ENCODE data around the gene KXD1. TPM values are rescaled to one million over a fixed set of nuclear protein-coding genes. Genes with fewer than 3 reads are reported as not detected.

KXD1 gene
- total and polyA plus RNA-seq, 10 of the 15 experiments (the other 5 are each of a cell fraction or from before 2014, with no cell fraction given) = 27.5 to 209 (median 129) TPM

DNA sequence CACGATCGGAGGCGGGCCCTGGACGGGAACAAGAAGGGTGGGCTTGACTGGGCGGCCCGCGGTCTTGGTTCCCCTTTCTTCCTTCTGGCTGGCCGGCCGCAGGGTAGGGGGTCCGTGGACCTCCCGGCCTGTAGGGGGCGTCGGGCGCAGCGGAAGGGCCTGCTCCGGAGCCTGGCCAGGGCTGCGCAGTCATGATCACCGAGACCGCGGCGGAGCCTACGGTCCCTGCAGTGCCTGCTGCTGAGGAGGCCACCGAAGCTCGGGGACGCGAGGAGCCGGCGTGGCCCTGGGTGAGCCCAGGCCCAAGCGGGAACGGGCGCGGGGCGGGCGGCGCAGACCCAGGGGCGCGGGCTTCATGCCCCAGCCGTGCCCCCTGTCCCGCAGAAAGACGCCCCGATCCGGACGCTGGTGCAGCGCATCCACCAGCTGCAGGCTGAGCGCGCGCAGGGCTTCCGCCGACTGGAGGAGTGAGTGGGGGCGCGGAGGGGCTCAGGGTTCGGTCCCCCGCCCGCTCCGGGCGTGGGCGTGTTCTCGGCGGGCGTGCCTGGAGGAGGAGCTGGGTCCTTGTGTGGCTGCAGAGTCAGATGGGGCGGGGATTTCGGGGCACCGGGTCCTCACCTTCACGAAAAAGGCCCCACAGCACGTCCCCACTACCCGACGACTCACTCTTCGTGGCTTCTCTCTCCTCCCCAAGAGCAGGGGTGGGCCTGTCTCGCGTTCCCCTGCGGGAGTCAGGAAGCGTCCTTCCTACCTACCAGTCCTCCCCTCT, 31.1 kb downstream of the KXD1 start, which contains the start of gene REX1BD:
Gene REX1BD (plus strand): TSS at position 188 of the 769 bp plus-strand sequence. CDS start 4 bp downstream, at position 192.
- peak within 1 kb of the TSS; percentile 72 for H3K27ac ChIP-seq (ENCODE audit: control insufficient read depth, insufficient read depth)
- peak; percentile 92 for ATAC-seq
- H4K20me1 ChIP-seq (ENCODE audit: control insufficient read depth, insufficient read depth) = no peaks in the 10 kb centered on the region; the same call in 1 of the 2 replicates
- H3K4me1 ChIP-seq (ENCODE audit: control insufficient read depth, insufficient read depth, low read length) = peaks cover 32% of the 10 kb centered on the region
- peak within 1 kb of the TSS; percentile 98 for H3K4me2 ChIP-seq (ENCODE audit: control insufficient read depth, insufficient read depth)
- peak; percentile 54 for DNase-seq (ENCODE audit: low read depth, low spot score)
- peak within 1 kb of the TSS; percentile 66 for H3K9ac ChIP-seq (ENCODE audit: control insufficient read depth, insufficient read depth, low read length)
- intact Hi-C loops (cut with micrococcal nuclease; ENCODE audit: unreplicated experiment) = loop anchor here (2.0 to 5.0 kb wide), 4 partner anchors 46 to 259 kb away; partner anchors contain the start of genes ELL and FKBP8
- peak; percentile 77 for FAIRE-seq
- ChIA-PET SMC1A (ENCODE audit: uncharacterized antibody, unreplicated experiment) (interaction anchor here (0.7 to 5.2 kb wide), 13 partner anchors 13 to 260 kb away, joined by 3 to 44 read pairs (median 4); partner anchors contain the start of genes ELL, FKBP8, KXD1 and UBA52), CTCF (interaction anchor here (0.6 to 6.0 kb wide), 26 partner anchors 8 to 398 kb away, joined by 3 to 64 read pairs (median 4); partner anchors contain the start of genes ELL, FKBP8, KXD1 and UBA52), RAD21 (ENCODE audit: unreplicated experiment) (interaction anchor here (1.2 to 4.8 kb wide), 6 partner anchors 30 to 138 kb away, joined by 3 to 35 read pairs (median 12); partner anchors contain the start of genes ELL, FKBP8 and KXD1), POLR2A (interaction anchor here (0.6 to 6.0 kb wide), 7 partner anchors 16 to 194 kb away, joined by 3 to 43 read pairs (median 21); partner anchors contain the start of genes ELL, FKBP8, KXD1 and UBA52)
- H3K36me3 ChIP-seq (ENCODE audit: control insufficient read depth in 2 of 2, insufficient read depth in 2 of 2, low read length in 1 of 2) = peaks cover 0 to 3% of the 10 kb centered on the region in 2 experiments; a peak in 1 of 4 replicates
- no TSS peak for BruUV-seq (replicated peaks)
- H3K4me3 ChIP-seq = peak within 1 kb of the TSS; percentile 70
- WGBS (ENCODE audit: insufficient coverage, insufficient replicate concordance, low lambda C conversion rate, missing lambda C conversion rate) = 1% methylated on average over 72 of the region's 72 CpGs
- H3K9me3 ChIP-seq (replicated peaks; ENCODE audit: control insufficient read depth, insufficient read depth, low read length) = no peaks in the 10 kb centered on the region
- peak within 1 kb of the TSS; percentile 72 for H2AFZ ChIP-seq (ENCODE audit: control insufficient read depth, low read depth, low read length)
- peaks cover 0 to 2% of the 10 kb centered on the region in 2 experiments; a peak in 1 of 4 replicates for H3K27me3 ChIP-seq (replicated peaks in 1 of 2; ENCODE audit: control insufficient read depth in 2 of 2, insufficient read depth in 2 of 2, low read length in 1 of 2)
- in situ Hi-C loops (cut with MboI) = no loop called here
- H3K79me2 ChIP-seq (ENCODE audit: control insufficient read depth, insufficient read depth, low read length) = peaks cover 4% of the 10 kb centered on the region; the same call in 1 of the 2 replicates
- TF ChIP-seq, protein P1, sequence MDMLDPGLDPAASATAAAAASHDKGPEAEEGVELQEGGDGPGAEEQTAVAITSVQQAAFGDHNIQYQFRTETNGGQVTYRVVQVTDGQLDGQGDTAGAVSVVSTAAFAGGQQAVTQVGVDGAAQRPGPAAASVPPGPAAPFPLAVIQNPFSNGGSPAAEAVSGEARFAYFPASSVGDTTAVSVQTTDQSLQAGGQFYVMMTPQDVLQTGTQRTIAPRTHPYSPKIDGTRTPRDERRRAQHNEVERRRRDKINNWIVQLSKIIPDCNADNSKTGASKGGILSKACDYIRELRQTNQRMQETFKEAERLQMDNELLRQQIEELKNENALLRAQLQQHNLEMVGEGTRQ (IDR thresholded peaks at IDR 0.05; ENCODE audit: borderline replicate concordance, low read depth, low read length) = no peak
- TF ChIP-seq, protein P2, sequence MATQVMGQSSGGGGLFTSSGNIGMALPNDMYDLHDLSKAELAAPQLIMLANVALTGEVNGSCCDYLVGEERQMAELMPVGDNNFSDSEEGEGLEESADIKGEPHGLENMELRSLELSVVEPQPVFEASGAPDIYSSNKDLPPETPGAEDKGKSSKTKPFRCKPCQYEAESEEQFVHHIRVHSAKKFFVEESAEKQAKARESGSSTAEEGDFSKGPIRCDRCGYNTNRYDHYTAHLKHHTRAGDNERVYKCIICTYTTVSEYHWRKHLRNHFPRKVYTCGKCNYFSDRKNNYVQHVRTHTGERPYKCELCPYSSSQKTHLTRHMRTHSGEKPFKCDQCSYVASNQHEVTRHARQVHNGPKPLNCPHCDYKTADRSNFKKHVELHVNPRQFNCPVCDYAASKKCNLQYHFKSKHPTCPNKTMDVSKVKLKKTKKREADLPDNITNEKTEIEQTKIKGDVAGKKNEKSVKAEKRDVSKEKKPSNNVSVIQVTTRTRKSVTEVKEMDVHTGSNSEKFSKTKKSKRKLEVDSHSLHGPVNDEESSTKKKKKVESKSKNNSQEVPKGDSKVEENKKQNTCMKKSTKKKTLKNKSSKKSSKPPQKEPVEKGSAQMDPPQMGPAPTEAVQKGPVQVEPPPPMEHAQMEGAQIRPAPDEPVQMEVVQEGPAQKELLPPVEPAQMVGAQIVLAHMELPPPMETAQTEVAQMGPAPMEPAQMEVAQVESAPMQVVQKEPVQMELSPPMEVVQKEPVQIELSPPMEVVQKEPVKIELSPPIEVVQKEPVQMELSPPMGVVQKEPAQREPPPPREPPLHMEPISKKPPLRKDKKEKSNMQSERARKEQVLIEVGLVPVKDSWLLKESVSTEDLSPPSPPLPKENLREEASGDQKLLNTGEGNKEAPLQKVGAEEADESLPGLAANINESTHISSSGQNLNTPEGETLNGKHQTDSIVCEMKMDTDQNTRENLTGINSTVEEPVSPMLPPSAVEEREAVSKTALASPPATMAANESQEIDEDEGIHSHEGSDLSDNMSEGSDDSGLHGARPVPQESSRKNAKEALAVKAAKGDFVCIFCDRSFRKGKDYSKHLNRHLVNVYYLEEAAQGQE (IDR thresholded peaks at IDR 0.05; ENCODE audit: low read depth, low read length) = no peak
- TF ChIP-seq RAD21 (IDR thresholded peaks at IDR 0.05; ENCODE audit: insufficient read depth, low read depth, low read length) (no peak), POLR2A (IDR thresholded peaks at IDR 0.05; ENCODE audit: low read depth, low read length) (peak; percentile 91), SREBF1 (IDR thresholded peaks at IDR 0.05; ENCODE audit: low read length) (no peak)
- TF ChIP-seq, protein P3, sequence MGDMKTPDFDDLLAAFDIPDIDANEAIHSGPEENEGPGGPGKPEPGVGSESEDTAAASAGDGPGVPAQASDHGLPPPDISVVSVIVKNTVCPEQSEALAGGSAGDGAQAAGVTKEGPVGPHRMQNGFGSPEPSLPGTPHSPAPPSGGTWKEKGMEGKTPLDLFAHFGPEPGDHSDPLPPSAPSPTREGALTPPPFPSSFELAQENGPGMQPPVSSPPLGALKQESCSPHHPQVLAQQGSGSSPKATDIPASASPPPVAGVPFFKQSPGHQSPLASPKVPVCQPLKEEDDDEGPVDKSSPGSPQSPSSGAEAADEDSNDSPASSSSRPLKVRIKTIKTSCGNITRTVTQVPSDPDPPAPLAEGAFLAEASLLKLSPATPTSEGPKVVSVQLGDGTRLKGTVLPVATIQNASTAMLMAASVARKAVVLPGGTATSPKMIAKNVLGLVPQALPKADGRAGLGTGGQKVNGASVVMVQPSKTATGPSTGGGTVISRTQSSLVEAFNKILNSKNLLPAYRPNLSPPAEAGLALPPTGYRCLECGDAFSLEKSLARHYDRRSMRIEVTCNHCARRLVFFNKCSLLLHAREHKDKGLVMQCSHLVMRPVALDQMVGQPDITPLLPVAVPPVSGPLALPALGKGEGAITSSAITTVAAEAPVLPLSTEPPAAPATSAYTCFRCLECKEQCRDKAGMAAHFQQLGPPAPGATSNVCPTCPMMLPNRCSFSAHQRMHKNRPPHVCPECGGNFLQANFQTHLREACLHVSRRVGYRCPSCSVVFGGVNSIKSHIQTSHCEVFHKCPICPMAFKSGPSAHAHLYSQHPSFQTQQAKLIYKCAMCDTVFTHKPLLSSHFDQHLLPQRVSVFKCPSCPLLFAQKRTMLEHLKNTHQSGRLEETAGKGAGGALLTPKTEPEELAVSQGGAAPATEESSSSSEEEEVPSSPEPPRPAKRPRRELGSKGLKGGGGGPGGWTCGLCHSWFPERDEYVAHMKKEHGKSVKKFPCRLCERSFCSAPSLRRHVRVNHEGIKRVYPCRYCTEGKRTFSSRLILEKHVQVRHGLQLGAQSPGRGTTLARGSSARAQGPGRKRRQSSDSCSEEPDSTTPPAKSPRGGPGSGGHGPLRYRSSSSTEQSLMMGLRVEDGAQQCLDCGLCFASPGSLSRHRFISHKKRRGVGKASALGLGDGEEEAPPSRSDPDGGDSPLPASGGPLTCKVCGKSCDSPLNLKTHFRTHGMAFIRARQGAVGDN (IDR thresholded peaks at IDR 0.05) = peak; percentile 67; the same call in 1 of the 2 replicates
- TF ChIP-seq, protein P4, sequence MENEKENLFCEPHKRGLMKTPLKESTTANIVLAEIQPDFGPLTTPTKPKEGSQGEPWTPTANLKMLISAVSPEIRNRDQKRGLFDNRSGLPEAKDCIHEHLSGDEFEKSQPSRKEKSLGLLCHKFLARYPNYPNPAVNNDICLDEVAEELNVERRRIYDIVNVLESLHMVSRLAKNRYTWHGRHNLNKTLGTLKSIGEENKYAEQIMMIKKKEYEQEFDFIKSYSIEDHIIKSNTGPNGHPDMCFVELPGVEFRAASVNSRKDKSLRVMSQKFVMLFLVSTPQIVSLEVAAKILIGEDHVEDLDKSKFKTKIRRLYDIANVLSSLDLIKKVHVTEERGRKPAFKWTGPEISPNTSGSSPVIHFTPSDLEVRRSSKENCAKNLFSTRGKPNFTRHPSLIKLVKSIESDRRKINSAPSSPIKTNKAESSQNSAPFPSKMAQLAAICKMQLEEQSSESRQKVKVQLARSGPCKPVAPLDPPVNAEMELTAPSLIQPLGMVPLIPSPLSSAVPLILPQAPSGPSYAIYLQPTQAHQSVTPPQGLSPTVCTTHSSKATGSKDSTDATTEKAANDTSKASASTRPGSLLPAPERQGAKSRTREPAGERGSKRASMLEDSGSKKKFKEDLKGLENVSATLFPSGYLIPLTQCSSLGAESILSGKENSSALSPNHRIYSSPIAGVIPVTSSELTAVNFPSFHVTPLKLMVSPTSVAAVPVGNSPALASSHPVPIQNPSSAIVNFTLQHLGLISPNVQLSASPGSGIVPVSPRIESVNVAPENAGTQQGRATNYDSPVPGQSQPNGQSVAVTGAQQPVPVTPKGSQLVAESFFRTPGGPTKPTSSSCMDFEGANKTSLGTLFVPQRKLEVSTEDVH (IDR thresholded peaks at IDR 0.05; ENCODE audit: low read depth, partially characterized antibody) = no peak
